HUDEP-2 (cell line): Measurements from ENCODE around the gene PNMA8C.
"Not testable (repeated sequence)": the region's sequence is repeated elsewhere in the genome, so short reads cannot be mapped to it uniquely, and the experiment has no call there.

ENCODE experiments used
- DNase-seq, 76 experiments: peaks; one replicate each; lab custom pipeline; 2025; ENCODE audit not compliant: unreplicated experiment in 76 of 76; lab: John Stamatoyannopoulos, UW

Gene PNMA8C

DNA sequence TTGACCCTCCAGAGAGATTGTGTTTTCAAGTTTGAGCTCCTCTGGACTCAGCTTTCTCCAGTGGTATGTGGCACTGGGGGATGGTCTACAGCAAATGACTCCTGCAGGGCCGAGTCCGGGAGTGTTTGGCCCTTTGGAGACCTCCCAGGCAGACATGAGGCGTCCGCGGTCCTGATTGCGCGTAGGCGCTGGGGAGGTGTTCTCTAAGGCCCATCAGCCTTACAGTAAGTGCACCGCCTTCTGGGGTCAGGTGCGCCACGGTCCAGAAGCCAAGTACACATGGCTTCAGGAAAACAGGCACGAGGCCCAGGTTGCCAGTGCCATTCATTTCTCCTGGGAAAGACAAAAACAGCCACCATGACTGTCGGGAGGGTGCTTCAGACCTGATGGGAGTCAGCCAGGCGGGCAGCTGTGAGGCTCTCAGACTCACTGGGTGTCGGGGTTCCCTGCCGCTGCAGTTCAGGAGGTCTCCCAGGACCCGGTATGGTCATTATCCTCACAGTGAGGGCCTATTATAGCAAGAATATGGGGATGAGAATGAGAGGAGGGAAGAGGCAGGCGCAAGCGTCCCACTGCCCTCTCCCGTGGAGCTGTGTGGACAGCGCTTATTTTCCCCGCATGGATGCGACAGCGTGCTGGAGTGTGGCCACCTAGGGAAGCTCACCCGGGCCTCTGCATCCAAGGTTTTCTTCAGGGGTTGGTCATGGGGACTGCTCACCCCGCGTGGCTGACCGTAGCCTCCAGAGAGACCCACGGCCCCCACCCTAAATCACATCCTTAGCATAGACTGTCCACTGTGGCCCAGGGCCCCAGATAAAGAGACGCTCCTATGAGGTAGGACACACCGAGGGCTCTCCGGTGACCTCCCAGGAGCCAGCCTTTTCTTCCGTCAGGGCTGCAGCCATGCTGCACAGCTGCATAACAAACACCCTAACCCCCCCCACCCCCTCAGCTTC lies 37.2 kb downstream of the PNMA8C start:
- no peak for DNase-seq

DNA sequence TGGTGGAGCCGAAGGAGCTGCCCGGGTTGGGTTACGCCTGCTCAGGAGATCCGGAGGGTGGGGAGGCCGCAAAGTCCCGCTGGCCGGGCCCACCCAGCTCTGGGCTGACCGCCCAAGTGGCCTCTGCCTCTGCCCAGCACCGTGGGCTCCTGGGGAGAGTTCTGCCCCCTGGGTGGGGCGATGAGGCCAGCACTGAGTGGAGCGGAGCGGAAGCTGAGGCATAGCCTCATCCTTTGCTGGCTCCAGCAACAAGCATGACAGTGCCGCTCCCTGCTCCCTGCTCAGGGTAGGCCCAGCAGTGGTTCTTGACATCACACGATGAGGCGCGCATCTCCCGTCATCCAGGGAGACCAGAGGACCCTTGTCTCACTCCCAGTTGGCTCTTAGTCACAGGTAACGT lies 37.9 kb downstream of the PNMA8C start:
- DNase-seq, result no peak

DNA sequence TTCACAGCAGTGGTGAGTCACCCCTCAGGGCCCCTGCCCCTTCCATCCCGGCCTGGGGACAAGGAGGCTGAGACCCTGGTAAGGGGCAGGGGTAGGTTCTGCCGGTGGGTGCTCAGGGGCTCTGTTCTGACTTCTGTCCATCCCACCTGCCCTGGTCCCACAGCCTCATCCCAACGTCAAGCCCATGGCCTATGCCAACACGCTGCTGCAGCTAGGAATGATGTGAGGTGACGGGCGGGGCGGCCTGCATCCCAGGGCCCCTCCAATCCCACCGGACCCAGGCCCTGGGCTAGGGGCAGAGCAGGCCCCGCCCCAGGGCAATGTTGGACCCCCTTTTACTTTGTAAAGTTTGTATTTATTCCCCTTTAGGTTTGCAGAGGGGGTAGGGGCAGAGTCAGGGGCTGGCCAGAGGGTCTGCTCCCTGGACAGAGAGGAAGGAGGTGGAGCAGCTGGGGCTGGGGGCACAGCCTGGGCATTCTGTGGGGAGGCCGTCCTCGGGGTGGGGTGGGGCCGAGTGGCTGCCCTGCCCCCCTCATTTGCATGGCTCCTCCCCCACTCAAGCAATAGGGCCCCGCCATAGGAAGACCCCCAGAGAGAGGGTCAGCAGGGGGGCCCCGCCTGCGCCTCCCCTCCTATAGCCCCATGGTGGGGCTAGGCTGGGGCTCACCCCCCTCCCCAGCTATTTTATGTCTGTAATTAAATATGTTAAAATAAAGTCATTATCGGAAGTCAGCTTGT lies 38.4 kb downstream of the PNMA8C start:
- no peak for DNase-seq

DNA sequence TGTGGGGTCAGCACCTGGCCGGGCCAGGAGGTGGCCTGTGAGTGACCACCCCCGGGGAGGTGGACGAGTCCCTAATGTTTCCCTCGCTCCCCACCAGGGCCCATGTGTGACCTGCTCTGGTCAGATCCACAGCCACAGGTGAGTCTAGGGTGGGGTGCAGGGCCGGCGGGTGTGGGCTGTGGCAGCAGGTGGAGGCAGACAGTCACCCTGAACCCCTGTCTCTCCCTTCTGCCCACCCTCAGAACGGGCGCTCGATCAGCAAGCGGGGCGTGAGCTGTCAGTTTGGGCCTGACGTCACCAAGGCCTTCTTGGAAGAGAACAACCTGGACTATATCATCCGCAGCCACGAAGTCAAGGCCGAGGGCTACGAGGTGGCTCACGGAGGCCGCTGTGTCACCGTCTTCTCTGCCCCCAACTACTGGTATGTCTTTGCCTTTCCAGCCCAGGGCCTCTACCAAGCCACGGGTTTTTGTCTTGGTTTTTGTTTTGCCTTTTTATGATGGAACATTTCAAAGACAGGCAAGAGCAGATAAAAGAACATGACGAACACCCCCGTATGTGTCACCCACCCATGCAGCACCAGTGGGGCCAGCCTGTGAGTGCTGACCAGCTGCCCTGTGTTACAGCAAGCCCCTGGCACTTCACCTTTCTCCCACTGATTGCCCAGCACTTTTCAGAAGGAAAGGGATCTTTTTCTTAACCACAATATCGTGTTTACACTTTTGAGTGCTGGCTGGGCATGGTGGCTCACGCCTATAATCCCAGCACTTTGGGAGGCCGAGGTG lies 40.2 kb downstream of the PNMA8C start:
- DNase-seq, result no peak

DNA sequence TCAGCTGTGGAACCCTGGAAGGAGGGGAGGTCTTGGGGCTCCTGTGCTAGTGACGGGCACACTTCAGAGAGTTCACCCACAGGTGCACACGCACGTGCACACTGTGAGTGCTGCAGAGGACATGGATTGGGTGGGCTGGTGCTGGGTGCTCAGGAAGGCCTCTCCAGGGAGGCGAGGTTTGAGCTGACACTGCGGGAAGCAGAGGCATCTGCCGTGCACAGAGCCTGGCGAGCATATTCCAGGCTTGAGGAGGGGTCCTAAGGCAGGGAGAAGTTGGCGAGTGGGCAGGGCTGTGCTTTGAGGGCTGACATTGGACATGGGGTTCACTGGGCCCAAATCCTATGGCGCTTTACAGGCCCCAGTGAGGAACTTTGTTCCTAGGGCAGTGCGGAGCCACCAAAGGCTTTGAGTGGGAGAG lies 41.0 kb downstream of the PNMA8C start:
- no peak for DNase-seq

DNA sequence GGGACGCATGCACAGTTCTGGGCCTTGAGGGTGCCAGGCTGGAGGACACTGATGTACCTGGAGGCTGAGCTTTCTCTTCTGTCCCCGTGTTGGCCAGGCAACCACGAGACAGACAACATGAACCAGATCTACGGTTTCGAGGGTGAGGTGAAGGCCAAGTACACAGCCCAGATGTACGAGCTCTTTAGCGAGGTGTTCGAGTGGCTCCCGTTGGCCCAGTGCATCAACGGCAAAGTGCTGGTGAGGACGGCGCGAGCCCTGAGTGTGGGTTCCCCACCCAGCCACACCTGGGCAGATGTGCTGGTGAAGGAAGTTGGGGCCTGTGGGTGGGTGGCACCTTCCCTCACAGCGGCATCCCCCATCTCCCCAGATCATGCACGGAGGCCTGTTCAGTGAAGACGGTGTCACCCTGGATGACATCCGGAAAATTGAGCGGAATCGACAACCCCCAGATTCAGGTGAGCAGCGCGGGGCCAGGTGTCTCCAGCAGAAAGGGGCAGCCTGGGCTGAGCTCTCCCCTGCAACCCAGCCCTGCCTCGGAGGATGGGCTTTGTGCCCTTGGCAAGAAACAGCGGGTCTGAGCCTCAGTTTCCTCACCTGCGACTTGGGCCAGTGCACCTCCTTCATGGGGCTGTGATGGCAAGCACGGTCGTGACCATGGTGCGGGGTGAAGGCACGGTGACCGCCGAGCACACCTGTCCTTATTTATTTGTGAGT lies 41.6 kb downstream of the PNMA8C start:
- no peak for DNase-seq

DNA sequence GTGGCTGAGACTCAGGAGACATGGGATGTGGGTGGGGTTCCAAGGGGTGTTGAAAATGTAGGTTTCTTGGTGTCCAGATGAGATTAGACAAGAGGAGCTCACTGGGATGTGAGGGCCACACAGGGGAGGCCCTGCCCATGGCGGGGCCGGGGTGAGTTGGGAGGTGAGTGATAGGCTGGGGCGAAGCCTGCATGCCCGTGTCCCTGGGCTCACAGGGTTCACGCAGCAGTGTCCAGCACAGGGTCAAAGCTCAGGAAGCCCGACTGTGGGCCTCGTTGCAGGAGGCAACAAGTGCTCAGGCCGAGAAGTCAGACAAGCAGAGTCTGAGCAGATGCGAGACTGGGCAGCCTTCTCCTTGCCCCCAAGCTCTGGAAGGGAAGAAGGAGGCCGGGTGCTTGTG lies 42.6 kb downstream of the PNMA8C start:
- DNase-seq, result no peak

DNA sequence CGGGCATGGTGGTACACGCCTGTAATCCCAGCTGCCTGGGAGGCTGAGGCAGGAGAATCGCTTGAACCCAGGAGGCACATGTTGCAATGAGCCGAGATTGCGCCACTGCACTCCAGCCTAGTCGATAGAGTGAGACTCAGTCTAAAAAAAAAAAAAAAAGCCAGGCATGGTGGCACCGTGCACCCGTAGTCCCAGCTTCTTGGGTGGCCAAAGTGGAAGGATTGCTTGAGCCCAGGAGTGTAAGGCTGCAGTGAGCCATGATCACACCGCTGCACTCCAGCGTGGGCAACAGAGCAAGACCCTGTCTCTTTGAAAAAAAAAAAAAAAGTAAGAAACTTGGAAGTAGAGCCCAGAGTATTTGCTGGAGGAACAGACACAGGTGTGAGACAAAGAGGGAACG lies 43.1 kb downstream of the PNMA8C start:
- DNase-seq, result no peak

DNA sequence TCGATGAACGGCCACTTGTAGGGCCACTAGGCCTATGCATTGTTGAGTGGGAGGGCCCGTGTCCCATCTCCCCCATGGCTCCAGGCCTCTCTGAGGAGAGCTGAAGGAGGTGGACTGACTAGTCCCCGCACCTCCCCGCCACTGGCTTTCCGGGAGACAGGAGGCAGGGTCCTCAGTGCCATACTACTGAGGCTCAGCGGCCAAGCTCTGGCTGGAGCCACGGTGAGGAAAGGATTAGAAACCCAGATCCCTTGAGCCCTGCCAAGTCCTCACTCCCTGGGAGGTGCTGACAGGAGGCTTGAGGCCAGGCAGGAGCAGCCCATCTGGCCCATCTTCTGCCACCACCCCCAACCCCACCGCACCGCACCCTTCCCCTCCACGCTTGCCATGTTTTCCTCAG lies 44.3 kb downstream of the PNMA8C start:
- DNase-seq, result no peak

DNA sequence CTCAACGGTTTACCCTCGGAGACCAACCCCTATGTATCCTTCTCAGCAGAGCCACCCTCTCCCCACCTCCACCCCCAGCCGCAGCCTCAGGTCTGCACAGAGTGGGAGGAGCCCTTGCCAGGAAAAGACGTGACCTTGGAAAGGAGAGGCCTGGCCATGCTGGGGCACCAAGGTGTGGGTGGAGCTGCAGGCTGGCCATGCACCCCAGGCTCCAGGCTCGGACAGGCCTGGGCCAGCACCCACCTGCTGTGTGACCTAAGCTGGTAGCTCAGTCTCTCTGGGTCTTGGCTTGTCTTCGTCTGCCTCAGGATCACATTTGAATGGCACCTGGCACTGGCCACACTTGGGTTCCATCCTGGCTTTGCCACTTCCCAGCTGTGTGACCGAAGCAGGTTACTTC lies 44.9 kb downstream of the PNMA8C start:
- DNase-seq, result no peak

DNA sequence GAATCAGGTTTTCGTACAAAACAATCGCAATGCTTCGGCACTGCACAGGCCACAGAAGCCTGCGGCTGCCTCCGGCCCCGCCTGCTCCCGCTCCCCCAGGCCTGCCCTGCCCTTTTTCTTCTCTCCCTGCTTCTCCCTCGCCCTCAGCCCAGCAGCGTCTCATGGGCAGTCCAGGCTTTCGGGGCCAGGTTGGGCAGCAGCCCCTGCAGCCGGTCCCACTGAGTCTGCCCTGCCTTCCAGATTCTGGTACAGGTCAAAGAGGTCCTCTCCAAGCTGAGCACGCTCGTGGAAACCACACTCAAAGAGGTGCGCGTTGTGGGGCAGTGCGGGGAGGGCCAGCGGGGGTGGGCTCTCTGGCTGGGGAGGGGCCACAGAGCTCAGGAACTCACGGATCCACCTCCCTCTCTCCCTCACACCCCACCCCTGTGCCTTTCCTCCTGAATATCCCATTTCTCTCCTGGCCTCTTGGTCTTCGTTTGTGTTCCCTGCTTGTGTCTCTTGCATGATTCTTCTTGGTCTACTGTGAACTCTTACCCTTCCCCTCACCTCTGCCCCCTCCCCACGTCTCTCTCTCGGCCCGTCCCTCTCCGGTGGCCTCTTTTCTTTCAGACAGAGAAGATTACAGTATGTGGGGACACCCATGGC lies 45.4 kb downstream of the PNMA8C start:
- DNase-seq, result no peak

DNA sequence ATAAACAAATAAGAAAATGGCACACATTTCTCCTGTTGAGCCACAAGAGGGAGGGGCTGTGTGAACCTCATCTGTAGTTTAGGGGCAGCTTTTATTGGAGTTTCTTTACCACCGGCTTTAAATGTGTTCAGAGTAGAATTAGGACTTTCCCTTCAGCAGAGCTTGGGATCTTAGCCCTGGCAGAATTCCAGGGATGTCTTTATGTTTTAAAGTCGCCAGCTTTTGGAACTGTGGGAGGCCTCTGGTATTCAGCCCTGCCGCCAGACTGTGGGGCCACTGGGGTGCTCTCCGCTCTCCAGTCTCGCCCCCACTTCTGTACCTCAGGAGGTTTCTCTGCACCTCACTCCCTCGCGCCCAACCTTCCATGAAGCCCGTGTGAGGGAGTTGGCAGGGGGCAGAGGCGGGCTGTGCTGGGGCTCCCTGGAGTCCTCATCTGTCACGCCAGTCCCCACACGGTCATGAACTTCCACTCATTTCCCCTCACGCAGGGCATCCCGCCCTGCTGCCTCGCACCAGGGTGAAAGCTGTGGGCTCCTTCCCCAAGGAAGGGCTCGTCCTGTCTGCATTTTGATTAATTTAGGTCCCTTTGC lies 46.9 kb downstream of the PNMA8C start:
- DNase-seq, result no peak

DNA sequence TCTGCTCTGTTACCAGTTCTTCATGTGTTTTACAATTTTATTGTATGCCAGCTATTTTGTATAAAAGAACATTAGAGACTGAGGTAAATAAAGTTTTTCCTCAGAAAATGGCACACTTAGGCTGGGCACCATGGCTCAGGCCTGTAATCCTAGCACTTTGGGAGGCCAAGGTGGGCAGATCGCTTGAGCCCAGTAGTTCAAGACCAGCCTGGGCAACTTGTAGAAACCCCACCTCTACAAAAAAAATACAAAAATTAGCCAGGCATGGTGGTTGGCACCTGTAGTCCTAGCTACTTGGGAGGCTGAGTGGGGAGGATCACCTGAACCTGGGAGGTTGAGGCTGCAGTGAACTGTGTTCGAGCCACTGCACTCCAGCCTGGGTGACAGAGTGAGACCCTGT lies 47.4 kb downstream of the PNMA8C start:
- no peak for DNase-seq

DNA sequence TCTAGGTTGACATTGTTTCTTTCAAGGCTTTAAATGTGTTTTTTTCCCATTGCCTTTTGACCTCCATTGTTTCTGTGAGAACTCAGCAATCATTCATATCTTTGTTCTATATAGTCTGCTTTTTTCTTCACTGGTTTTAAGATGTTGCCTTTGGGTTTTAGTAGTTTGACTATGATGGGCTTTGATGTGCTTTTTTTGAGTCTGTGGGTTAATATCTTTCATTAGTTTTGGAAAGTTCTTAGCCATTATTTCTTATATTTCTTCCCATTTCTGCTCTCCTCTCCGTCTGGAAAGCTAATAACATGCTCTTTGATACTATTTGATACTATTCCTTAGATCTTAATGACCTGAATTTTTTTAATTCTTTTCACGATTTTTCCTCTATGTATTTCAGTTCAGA lies 48.0 kb downstream of the PNMA8C start:
- no peak for DNase-seq

DNA sequence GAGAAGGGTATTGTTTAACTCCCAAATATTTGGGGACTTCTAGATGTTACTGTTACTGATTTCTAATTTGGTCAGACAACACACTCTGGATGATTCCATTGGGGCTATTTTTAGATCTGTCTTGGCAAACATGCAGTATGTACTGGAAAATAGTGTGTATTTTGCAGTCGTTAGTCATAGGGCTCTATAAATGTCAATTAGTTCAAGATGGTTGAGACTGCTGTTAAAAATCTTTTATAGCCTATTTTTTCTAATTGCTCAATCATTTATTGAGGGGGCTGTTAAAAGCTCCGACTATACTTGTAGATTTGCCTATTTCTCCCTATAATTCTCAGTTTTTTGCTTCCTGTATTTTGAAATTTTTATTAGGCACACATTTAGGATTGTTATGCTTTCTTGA lies 50.5 kb downstream of the PNMA8C start:
- DNase-seq, result no peak

DNA sequence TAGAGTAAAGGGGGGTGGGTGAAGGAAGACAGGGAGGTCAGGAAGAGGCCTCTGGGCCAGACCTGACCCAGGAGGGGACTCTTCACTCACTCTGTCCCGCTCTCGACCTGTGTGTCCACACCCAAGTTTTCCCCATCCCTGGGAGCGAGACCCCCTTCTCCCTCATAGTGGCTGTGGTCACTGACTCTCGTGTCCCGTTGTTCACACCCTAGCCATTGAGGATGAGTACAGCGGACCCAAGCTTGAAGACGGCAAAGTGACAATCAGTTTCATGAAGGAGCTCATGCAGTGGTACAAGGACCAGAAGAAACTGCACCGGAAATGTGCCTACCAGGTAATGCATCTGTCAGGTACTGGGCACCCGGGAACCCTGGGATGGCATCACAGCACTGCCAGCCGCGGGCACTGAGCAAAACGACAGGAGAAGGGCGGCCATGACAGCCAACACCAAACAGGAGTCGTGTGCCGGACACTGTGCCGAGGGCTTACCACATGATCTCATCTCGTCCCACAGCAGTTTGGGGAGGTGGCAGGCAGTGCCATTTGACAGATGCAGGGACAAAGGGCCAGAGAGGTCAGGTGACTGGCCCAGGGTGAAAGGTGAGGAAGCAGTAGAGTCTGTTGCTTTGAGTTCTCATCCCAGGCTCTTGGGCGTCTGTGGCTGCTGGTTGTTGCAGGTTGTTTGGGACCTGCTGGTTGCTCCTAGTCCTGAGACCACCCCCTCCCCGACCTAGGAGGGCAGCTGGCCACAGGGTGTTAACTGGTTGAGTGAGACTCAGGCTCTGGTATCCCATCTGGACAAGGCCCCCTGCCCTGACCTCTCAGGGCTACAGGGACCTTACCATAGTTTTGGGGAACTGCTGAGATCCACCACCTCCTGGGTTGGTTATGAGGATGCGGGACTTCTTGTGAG lies 52.2 kb downstream of the PNMA8C start:
- DNase-seq, result no peak

DNA sequence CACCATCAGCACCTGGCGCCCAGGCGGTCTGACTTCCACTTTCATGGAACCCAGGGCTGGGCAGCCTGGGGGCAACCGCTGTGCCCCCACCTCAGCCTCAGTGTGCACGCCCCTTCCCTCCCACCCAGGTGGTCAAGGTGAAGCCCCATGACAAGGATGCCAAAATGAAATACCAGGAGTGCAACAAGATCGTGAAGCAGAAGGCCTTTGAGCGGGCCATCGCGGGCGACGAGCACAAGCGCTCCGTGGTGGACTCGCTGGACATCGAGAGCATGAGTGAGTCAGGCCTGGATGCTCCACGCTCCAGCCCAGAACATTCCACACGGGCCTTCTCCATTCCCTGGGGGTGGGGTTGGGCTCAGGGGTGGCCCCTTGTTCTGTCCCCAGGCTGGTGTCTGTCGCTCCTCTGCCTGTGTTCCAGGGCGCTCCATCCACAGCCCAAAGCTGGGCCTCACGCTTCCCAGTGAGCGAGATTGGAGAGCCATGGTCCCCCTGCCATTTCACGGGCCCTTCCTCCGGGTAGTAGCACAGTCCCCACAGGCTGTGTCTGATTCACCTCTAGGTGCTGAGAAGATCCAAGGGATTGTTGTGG lies 53.2 kb downstream of the PNMA8C start:
- DNase-seq, result not testable (repeated sequence)
